ENCODE data around the gene HOXA4. TPM values are rescaled to one million over a fixed set of nuclear protein-coding genes. Genes with fewer than 3 reads are reported as not detected.

The HOXA4 gene
- polyA plus RNA-seq, 10 donors = 12.7 to 34.5 (median 26.5) TPM

DNA sequence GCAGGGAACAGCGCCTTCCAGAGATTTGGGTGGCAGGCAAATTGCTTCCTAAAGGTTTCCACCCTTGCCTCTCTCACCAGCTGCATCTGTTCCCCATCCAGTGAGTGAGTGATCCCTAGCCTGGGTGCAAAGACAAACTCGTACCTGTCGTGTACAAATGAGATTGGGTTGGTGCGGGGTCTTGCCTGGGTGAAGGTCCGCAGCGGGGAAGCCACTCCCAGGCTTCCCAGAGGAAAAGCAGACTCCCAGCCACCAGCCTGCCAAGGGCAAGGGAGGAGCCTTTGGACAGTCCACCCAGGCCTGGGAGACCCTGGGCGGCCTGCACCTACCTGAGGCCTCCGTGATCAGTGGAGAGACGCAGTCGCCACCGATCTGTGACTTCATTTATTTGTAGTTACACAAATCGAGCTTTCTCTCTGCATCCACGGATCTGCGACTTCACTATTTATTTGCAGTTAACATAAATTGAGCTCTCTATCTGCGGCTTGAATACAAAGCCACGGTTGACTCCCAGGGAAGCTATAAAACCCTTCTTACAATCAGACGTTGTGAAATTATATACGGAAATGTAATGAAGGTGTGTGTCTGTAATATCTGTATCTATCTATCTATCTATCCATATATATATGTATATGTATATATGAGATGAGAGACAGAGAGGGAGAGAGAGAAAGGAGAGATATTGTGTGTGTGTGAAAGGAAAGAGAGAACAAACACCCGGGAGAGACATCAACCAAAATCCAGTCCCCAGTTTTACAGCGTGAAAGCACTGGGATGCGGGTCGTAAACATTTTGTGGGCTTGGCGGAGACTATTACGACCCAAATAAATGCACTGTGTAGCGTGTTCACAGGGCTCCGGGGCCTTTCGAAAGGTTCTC is 28.9 kb upstream of the HOXA4 start:
- DNase-seq = no peak

- DNase-seq = no peak
Measured at GRCh38 chr7:27158436-27159265, 28.1 kb upstream of the HOXA4 start.

GRCh38 chr7:27157702-27158431 is 27.3 kb upstream of the HOXA4 start:
- no peak for DNase-seq

DNA sequence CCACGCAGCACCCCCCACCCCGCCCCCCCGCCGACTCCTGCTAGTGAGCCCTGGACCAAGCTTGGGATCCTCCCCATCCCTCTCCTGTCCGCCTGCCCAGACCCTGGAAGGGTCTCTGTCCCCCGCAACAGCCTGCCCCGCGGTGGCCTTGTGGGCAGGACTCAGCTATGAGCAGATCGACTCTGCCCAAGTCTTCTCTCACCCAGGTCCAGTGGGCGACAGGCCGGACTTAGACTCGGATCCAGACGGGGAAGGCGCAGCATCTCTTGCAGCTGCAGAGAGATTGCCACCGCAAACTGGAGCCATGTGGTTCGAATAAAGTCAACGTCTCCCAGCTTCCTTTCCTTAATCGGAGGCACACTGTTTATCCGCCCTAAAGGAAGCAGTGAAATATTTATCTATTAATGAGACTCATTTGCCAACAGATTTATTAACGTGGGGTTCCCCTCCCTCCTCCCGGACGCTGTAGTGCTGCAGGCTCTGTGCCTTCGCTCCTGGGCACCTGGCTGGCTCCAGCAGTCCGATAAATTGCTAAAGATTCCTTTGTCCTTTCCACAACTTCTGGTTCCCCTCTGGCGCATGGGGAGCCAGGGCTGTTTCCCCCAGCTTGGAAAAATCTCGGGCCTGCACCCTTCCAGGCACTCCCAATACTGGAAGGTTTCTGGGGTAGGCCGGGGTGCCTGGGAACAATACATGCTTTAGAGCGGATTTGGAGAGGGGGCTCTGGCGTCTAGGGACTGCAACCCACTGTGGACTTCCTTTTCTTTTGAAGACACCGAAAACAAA is 26.6 kb upstream of the HOXA4 start:
- peak in 1 of 3 donors; percentile 75 for DNase-seq

DNA sequence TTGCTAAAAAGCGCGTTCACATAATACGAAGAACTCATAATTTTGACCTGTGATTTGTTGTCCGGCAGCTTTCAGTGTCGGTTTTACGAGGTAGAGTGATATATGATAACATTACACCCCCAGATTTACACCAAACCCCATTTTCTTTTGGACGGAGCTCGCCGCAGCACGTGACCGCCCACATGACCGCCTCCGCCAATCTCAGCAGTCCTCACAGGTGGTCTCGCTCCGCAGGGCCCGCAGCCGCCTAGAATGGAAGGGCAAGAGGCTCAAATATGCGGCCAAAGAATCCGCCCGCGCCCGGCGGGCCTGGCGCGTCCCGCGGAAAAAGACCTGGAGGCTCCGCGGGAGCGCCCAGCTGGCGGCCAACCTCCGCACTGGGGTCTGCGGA is 25.9 kb upstream of the HOXA4 start, which contains the start of gene HOXA7:
TSS of gene HOXA7 (minus strand) at position 168 of the 391 bp plus-strand sequence. CDS start at position 38, 130 bp downstream.
- DNase-seq = peak; percentile 83 to 96 (median 85)

- DNase-seq = peak in 2 of 3 donors; percentile 46 to 92
Measured at GRCh38 chr7:27155816-27156507, 25.4 kb upstream of the HOXA4 start.

- peak in 1 of 3 donors; percentile 66 for DNase-seq
Measured at GRCh38 chr7:27154901-27155815, 24.6 kb upstream of the HOXA4 start.

DNA sequence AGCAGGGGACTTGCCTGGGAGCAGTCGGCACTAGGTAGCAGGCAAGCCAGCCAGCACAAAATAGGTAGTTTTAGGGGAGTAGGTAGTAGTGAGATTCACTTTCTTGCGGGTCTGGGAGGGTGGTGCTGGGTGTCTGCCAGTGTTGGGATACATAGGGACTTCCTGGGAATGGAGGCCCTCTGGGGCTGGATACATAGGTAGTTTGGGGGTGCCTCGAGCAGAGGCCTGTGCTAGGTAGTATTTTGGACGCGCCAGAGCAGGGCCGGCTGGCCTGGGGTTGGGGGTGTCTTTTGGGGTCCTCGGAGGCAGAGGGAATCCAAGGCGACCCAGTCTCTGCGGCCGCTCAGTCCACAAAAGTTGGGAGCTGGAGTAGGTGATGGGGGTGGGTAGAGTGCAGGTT is 23.8 kb upstream of the HOXA4 start:
- DNase-seq = no peak

GRCh38 chr7:27153526-27153925 is 23.0 kb upstream of the HOXA4 start:
- DNase-seq = no peak

DNA sequence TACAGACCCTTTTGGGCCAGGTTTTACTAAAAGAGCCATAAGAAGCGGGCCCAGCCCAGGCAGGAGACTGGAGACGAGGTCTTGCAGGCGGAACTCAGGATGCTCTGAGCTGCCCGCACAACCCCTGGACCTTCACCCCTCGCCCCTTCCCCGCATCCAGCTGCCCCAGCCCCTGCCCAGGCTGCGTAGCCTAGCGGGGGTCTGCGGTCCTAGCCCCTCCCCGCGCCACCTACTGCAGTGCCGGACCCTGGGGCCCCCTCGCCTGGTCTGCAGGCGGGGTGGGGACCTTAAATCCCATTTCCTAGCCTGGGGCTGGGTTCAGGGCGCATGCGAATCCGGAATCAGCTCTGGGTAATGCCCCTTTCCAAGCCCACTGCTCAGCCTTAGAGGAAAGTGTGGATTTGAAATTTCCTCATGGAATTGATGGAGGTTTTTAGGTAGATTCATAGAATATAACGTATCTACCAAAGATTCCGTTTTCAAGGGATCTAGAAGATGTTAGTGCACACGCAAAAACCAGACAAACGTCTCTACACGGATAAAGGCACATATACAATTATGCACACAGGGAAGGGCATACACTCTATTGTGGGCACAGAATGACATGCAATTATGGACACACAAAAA is 22.4 kb upstream of the HOXA4 start:
- no peak for DNase-seq

DNA sequence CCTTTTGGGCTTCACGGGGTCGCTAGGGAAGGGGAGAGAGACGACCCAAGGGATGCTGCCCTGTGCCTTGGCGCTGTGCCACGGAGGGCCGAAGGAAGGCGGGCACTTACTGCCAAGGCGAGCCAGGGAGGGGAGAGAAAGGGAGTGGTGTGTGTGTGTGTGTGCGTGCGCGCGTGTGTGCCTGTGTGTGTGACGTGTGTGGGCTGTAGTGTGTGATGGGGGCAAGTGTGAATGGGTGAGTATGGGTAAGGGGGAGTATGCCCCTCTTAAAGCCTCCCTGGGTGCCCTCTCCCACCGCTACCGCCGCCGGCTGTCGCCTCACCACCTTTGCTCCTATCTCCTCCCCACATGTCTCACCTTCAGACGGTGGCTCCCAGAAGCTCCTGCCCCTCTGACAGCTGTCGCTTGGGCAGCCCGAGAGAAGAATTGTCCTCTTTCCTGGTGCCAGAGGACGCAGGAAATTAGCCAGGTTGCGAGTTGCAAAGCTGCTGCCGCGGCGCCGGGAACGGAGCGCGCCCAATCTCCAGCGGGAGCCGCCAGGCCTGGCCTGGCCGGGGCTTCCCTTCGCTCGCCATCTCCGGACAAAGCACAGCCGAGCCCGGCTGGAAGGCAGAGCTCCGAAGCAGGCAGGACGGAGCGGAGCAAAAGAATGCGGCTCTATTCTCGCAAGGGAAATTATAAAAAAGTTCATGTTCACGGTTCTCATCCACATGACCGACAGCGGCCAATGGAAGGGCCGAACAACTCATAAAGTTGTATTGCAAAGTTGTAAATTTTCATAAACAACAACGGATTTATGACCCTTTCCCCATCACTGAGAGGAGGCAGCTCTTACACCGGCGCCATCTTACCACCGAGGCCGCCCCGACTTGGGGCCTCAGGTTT is 21.6 kb upstream of the HOXA4 start, which contains the start of gene HOXA3:
TSS of gene HOXA3 (minus strand) at position 653 of the 885 bp plus-strand sequence. CDS start 41,943 bp downstream, outside the sequence.
- DNase-seq = peak in 2 of 3 donors; percentile 76 to 94

- DNase-seq = no peak
Measured at GRCh38 chr7:27151341-27151930, 20.9 kb upstream of the HOXA4 start.

DNA sequence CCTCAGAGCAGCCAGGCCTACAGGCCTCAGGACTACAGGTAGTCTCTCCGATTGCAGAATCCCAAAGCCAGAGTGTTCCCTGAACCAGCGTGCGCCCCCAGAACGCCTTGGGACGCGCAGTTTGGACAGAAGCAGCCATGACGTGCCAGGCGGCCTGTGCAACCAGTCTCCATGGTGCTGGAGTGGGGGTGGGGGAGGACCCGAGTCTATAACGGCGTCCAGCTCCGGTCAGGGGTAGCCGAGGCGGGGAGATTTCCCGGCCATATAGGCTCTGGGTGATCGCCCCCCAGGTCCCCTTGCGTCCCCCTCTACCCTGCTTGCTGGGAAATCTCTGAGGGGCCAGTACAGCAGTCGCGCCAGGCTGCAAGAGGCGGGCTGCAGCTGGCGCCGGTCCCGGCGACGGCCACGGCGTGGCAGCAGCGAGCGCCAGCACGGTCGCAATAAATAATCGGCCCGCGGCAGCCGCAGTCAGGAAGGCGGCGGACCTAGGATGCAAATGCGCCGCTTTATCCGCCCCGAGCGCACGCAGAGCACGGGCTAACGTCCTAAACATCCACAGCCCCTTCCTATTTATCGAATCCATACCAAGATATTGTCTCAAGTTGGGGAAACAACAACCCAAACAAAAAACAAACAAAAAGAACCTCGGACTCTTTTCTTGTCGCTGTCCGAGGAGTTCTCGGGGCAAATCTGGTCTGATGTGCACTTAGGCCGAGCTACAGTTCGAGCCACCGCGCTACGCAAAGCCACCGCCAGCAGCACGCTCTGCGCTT is 20.2 kb upstream of the HOXA4 start:
- DNase-seq = peak; percentile 79 to 95 (median 86)

GRCh38 chr7:27149842-27150567 is 19.4 kb upstream of the HOXA4 start:
- peak in 1 of 3 donors; percentile 65 for DNase-seq

Measured in muscle of back (tissue), 11 donors.